IMR-90 (cell line): ENCODE data around the gene ATRX.

Source experiments
- CEBPB ChIP-seq: IDR thresholded peaks from 2 replicates; pipeline ENCODE4 v1.6.1; 2012; ENCODE audit warnings: low read depth, low read length, improper control_type of control experiment
- CHD1 ChIP-seq: IDR thresholded peaks from 2 replicates; pipeline ENCODE4 v1.6.1; 2012; ENCODE audit warnings: low read depth, low read length, improper control_type of control experiment
- FOS ChIP-seq: fragments of 150-350 bp; IDR thresholded peaks from 2 replicates; pipeline ENCODE4 v1.6.1; 2016; ENCODE audit warnings: low read depth, low read length
- MAFK ChIP-seq: IDR thresholded peaks from 2 replicates; pipeline ENCODE4 v1.6.1; 2012; ENCODE audit warnings: low read depth, low read length, improper control_type of control experiment
- MAZ ChIP-seq: IDR thresholded peaks from 2 replicates; pipeline ENCODE4 v1.6.1; 2012; ENCODE audit warnings: low read depth, mild to moderate bottlenecking, low read length, improper control_type of control experiment, moderate library complexity, borderline replicate concordance
- MXI1 ChIP-seq: IDR thresholded peaks from 2 replicates; pipeline ENCODE4 v1.6.1; 2012; ENCODE audit warnings: low read depth, mild to moderate bottlenecking, low read length, moderate library complexity, borderline replicate concordance
- NFE2L2 ChIP-seq: fragments of 150-350 bp; IDR thresholded peaks from 2 replicates; pipeline ENCODE4 v1.6.1; 2016; ENCODE audit warnings: low read depth, mild to moderate bottlenecking, low read length
- POLR2A ChIP-seq: IDR thresholded peaks from 2 replicates; pipeline ENCODE4 v1.6.1; 2012; ENCODE audit warnings: mild to moderate bottlenecking, low read depth, low read length
- RAD21 ChIP-seq: IDR thresholded peaks from 2 replicates; pipeline ENCODE4 v1.6.1; 2012; ENCODE audit warnings: low read length, improper control_type of control experiment
- RCOR1 ChIP-seq: IDR thresholded peaks from 2 replicates; pipeline ENCODE4 v1.6.1; 2012; ENCODE audit warnings: mild to moderate bottlenecking, low read length, improper control_type of control experiment; ENCODE audit not compliant: insufficient replicate concordance
- RFX5 ChIP-seq: IDR thresholded peaks from 2 replicates; pipeline ENCODE4 v1.8.0; 2012; ENCODE audit warnings: low read depth, mild to moderate bottlenecking, low read length, moderate library complexity
- SMC3 ChIP-seq: fragments of 150-350 bp; IDR thresholded peaks from 2 replicates; pipeline ENCODE4 v1.6.1; 2016; ENCODE audit warnings: low read depth, mild to moderate bottlenecking, antibody characterized with exemption, low read length, moderate library complexity
- TF ChIP-seq, protein P1 (sequence below): conservative IDR thresholded peaks from 2 replicates; pipeline ENCODE4 v1.5.1; 2012; ENCODE audit warnings: mild to moderate bottlenecking, low read depth, low read length, improper control_type of control experiment
- TF ChIP-seq, protein P2 (sequence below): fragments of 150-350 bp; IDR thresholded peaks from 2 replicates; pipeline ENCODE4 v1.6.1; 2017; ENCODE audit warnings: mild to moderate bottlenecking, antibody characterized with exemption, low read length, low read depth

DNA sequence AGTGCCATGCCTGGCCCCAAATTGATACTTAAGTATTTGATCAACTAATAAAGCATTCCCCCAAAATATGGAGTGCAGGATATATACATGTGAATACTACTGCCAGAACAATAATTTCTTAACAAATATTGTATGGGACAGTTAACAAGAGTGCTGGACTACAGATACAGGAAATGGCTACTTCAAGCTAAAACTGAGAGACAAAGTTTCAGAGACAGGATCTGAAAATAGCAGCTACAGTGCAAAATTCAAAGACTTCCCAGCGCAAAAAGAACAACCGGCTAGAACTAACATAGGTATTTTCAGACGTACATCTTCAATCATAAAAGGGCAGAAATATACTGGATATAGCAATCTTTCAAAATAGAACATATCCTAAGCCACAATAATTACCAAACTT lies 6.3 kb downstream of the ATRX start:
- TF ChIP-seq, protein P1, sequence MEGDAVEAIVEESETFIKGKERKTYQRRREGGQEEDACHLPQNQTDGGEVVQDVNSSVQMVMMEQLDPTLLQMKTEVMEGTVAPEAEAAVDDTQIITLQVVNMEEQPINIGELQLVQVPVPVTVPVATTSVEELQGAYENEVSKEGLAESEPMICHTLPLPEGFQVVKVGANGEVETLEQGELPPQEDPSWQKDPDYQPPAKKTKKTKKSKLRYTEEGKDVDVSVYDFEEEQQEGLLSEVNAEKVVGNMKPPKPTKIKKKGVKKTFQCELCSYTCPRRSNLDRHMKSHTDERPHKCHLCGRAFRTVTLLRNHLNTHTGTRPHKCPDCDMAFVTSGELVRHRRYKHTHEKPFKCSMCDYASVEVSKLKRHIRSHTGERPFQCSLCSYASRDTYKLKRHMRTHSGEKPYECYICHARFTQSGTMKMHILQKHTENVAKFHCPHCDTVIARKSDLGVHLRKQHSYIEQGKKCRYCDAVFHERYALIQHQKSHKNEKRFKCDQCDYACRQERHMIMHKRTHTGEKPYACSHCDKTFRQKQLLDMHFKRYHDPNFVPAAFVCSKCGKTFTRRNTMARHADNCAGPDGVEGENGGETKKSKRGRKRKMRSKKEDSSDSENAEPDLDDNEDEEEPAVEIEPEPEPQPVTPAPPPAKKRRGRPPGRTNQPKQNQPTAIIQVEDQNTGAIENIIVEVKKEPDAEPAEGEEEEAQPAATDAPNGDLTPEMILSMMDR: no peak
- TF ChIP-seq FOS: no peak
- TF ChIP-seq RFX5: no peak
- TF ChIP-seq SMC3: no peak
- TF ChIP-seq, protein P2, sequence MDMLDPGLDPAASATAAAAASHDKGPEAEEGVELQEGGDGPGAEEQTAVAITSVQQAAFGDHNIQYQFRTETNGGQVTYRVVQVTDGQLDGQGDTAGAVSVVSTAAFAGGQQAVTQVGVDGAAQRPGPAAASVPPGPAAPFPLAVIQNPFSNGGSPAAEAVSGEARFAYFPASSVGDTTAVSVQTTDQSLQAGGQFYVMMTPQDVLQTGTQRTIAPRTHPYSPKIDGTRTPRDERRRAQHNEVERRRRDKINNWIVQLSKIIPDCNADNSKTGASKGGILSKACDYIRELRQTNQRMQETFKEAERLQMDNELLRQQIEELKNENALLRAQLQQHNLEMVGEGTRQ: no peak
- no peak for TF ChIP-seq CHD1
- no peak for TF ChIP-seq RAD21
- TF ChIP-seq MAZ: no peak
- no peak for TF ChIP-seq NFE2L2
- TF ChIP-seq POLR2A: no peak
- no peak for TF ChIP-seq MXI1
- TF ChIP-seq RCOR1: no peak
- TF ChIP-seq CEBPB: no peak
- no peak for TF ChIP-seq MAFK
